HG02884 (cell line): Measurements from ENCODE around the gene ZBTB12.
"Not testable (repeated sequence)": the region's sequence is repeated elsewhere in the genome, so short reads cannot be mapped to it uniquely, and the experiment has no call there.

Experiments used
- ATAC-seq: cut with Tn5 transposase; IDR thresholded peaks from one replicate; pipeline ENCODE4 v1.9.1; 2021; ENCODE audit warnings: mild to moderate bottlenecking, moderate library complexity; ENCODE audit not compliant: unreplicated experiment

The ZBTB12 gene

GRCh38 chr6:31851980-31852718 is 49.7 kb downstream of the ZBTB12 start:
- not testable (repeated sequence) for ATAC-seq

- no peak for ATAC-seq
Measured at GRCh38 chr6:31851485-31851832, 50.4 kb downstream of the ZBTB12 start.

DNA sequence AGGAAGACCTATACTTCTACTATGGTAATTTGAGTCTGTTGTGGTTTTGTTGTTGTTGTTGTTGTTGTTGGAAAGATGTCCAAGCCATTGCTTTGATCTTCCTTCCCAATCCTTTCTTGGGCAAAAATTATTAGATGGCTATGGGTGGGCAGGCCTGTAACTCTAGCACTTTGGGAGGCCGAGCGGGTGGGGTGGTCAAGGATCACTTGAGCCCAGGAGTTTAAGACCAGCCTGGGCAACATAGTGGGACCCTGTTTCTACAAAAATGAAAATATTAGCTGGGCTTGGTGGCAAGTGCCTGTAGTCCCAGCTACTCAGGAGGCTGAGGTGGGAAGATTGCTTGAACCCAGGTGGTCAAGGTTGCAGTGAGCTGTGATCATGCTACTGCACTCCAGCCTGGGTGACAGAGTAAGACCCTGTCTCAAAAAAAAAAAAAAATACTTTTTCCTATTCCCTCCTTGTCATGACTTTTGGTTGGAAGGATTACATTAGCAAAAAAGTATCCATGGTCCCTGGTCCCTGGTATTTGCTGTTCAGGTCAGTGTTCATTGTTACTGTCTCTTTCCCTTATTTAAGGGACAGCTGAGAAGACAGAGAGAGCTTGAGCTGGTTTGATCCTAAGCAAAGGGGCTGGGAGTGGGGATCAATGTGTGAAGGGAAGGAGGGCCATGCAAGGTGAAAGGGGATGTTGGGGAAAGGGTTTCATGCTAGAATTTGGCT is 51.0 kb downstream of the ZBTB12 start:
- ATAC-seq = no peak
